ENCODE results near the gene SLAMF9.

SLAMF9 gene

GRCh38 chr1:159929155-159930051 lies 24.6 kb downstream of the SLAMF9 start:
- Histone ChIP-seq H2AK5ac (ENCODE audit: low read depth, low read length) (no peak overlapping the region), H3K36me3 (replicated peaks in 1 of 2; ENCODE audit: control insufficient read depth in 2 of 2, insufficient read depth in 2 of 2, low read length in 2 of 2) (peaks cover 27 to 46% of the 10 kb centered on the region in 2 donors), H3K9me3 (replicated peaks in 1 of 2; ENCODE audit: control insufficient read depth in 2 of 2, insufficient read depth in 1 of 2, low read depth in 1 of 2, low read length in 2 of 2) (no peaks in the 10 kb centered on the region), H2AFZ (ENCODE audit: low read length) (no peak overlapping the region), H2BK12ac (ENCODE audit: low read length) (no peak overlapping the region), H3K18ac (ENCODE audit: low read length) (no peak overlapping the region), H3K4me3 (ENCODE audit: low read length in 2 of 2) (peak overlapping the region in 1 of 2 donors; percentile 46), H3K23ac (ENCODE audit: low read depth, low read length, poor library complexity) (peak overlapping the region; percentile 69), H3K4ac (ENCODE audit: low read length) (no peak overlapping the region), H3K14ac (ENCODE audit: low read length) (no peak overlapping the region), H3K4me2 (ENCODE audit: insufficient read depth, low read length, poor library complexity, severe bottlenecking) (peak overlapping the region; percentile 4), H3K27me3 (ENCODE audit: control insufficient read depth in 3 of 3, insufficient read depth in 3 of 3, low read depth in 1 of 3, low read length in 3 of 3) (peaks cover 0 to 11% (median 3%) of the 10 kb centered on the region in 3 experiments), H3K9ac (ENCODE audit: low read depth, low read length, poor library complexity) (no peak overlapping the region), H2BK15ac (ENCODE audit: low read length) (no peak overlapping the region), H2BK5ac (ENCODE audit: low read length) (no peak overlapping the region), H3K79me1 (ENCODE audit: low read depth, low read length) (no peaks in the 10 kb centered on the region), H3K4me1 (ENCODE audit: control insufficient read depth in 2 of 2, insufficient read depth in 1 of 2, low read depth in 1 of 2, low read length in 2 of 2) (peaks cover 5 to 10% of the 10 kb centered on the region in 2 donors), H2BK120ac (ENCODE audit: low read depth, low read length) (no peak overlapping the region), H3K27ac (replicated peaks; ENCODE audit: low read length) (no peak overlapping the region), H4K91ac (ENCODE audit: low read depth, low read length, poor library complexity) (no peak overlapping the region), H4K8ac (ENCODE audit: low read depth, low read length) (peak overlapping the region; percentile 32)
- DNase-seq (ENCODE audit: low spot score): no peak
- no CpG with 5 or more reads among the region's 48 CpGs for WGBS, 2 donors (ENCODE audit: extremely low coverage in 2 of 2, insufficient read length in 2 of 2, insufficient replicate concordance in 1 of 2)

GRCh38 chr1:159928491-159929050 lies 25.5 kb downstream of the SLAMF9 start:
- no CpG with 5 or more reads among the region's 18 CpGs for WGBS, 2 donors (ENCODE audit: extremely low coverage in 2 of 2, insufficient read length in 2 of 2, insufficient replicate concordance in 1 of 2)
- peak overlapping the region; percentile 73 for H2BK5ac ChIP-seq (ENCODE audit: low read length)
- no peak overlapping the region for H4K8ac ChIP-seq (ENCODE audit: low read depth, low read length)
- no peak overlapping the region for H3K9ac ChIP-seq (ENCODE audit: low read depth, low read length, poor library complexity)
- no peak overlapping the region for H2BK120ac ChIP-seq (ENCODE audit: low read depth, low read length)
- H3K4me2 ChIP-seq (ENCODE audit: insufficient read depth, low read length, poor library complexity, severe bottlenecking): no peak overlapping the region
- no peak overlapping the region for H2AFZ ChIP-seq (ENCODE audit: low read length)
- no peak overlapping the region for H3K14ac ChIP-seq (ENCODE audit: low read length)
- H3K4me3 ChIP-seq (ENCODE audit: low read length in 2 of 2): no peak overlapping the region
- H3K23ac ChIP-seq (ENCODE audit: low read depth, low read length, poor library complexity): no peak overlapping the region
- H3K9me3 ChIP-seq (replicated peaks in 1 of 2; ENCODE audit: control insufficient read depth in 2 of 2, insufficient read depth in 1 of 2, low read depth in 1 of 2, low read length in 2 of 2): no peaks in the 10 kb centered on the region
- H3K4ac ChIP-seq (ENCODE audit: low read length): no peak overlapping the region
- no peak overlapping the region for H3K27ac ChIP-seq (replicated peaks; ENCODE audit: low read length)
- H3K4me1 ChIP-seq (ENCODE audit: control insufficient read depth in 2 of 2, insufficient read depth in 1 of 2, low read depth in 1 of 2, low read length in 2 of 2): peaks cover 11 to 15% of the 10 kb centered on the region in 2 donors
- peaks cover 0 to 15% (median 3%) of the 10 kb centered on the region in 3 experiments for H3K27me3 ChIP-seq (ENCODE audit: control insufficient read depth in 3 of 3, insufficient read depth in 3 of 3, low read depth in 1 of 3, low read length in 3 of 3)
- H3K79me1 ChIP-seq (ENCODE audit: low read depth, low read length): no peaks in the 10 kb centered on the region
- peaks cover 23 to 41% of the 10 kb centered on the region in 2 donors for H3K36me3 ChIP-seq (replicated peaks in 1 of 2; ENCODE audit: control insufficient read depth in 2 of 2, insufficient read depth in 2 of 2, low read length in 2 of 2)
- H2AK5ac ChIP-seq (ENCODE audit: low read depth, low read length): no peak overlapping the region
- no peak overlapping the region for H2BK12ac ChIP-seq (ENCODE audit: low read length)
- no peak overlapping the region for H3K18ac ChIP-seq (ENCODE audit: low read length)
- no peak overlapping the region for H2BK15ac ChIP-seq (ENCODE audit: low read length)
- DNase-seq (ENCODE audit: low spot score): no peak
- no peak overlapping the region for H4K91ac ChIP-seq (ENCODE audit: low read depth, low read length, poor library complexity)

- Histone ChIP-seq H3K4me3 (ENCODE audit: low read length in 2 of 2) (no peak overlapping the region), H2BK12ac (ENCODE audit: low read length) (no peak overlapping the region), H3K23ac (ENCODE audit: low read depth, low read length, poor library complexity) (peak overlapping the region; percentile 63), H3K4ac (ENCODE audit: low read length) (no peak overlapping the region), H2BK120ac (ENCODE audit: low read depth, low read length) (no peak overlapping the region), H3K9me3 (replicated peaks in 1 of 2; ENCODE audit: control insufficient read depth in 2 of 2, insufficient read depth in 1 of 2, low read depth in 1 of 2, low read length in 2 of 2) (no peaks in the 10 kb centered on the region), H4K8ac (ENCODE audit: low read depth, low read length) (no peak overlapping the region), H3K36me3 (replicated peaks in 1 of 2; ENCODE audit: control insufficient read depth in 2 of 2, insufficient read depth in 2 of 2, low read length in 2 of 2) (peaks cover 22 to 38% of the 10 kb centered on the region in 2 donors), H4K91ac (ENCODE audit: low read depth, low read length, poor library complexity) (no peak overlapping the region), H3K18ac (ENCODE audit: low read length) (no peak overlapping the region), H2BK5ac (ENCODE audit: low read length) (peak overlapping the region; percentile 73), H2BK15ac (ENCODE audit: low read length) (no peak overlapping the region), H3K27ac (replicated peaks; ENCODE audit: low read length) (no peak overlapping the region), H2AFZ (ENCODE audit: low read length) (no peak overlapping the region), H3K4me2 (ENCODE audit: insufficient read depth, low read length, poor library complexity, severe bottlenecking) (no peak overlapping the region), H3K27me3 (ENCODE audit: control insufficient read depth in 3 of 3, insufficient read depth in 3 of 3, low read depth in 1 of 3, low read length in 3 of 3) (peaks cover 0 to 13% (median 3%) of the 10 kb centered on the region in 3 experiments), H3K9ac (ENCODE audit: low read depth, low read length, poor library complexity) (no peak overlapping the region), H3K79me1 (ENCODE audit: low read depth, low read length) (peaks cover under 1% of the 10 kb centered on the region), H3K4me1 (ENCODE audit: control insufficient read depth in 2 of 2, insufficient read depth in 1 of 2, low read depth in 1 of 2, low read length in 2 of 2) (peaks cover 17 to 20% of the 10 kb centered on the region in 2 donors), H3K14ac (ENCODE audit: low read length) (no peak overlapping the region), H2AK5ac (ENCODE audit: low read depth, low read length) (no peak overlapping the region)
- no peak for DNase-seq (ENCODE audit: low spot score)
- WGBS, 2 donors (ENCODE audit: extremely low coverage in 2 of 2, insufficient read length in 2 of 2, insufficient replicate concordance in 1 of 2): no CpG with 5 or more reads among the region's 13 CpGs
Observed at GRCh38 chr1:159927849-159928431, 26.1 kb downstream of the SLAMF9 start.
